ENCODE results near the gene TCEANC.

Gene TCEANC

GRCh38 chrX:13694359-13694758, 41.4 kb downstream of the TCEANC start (continued):
- TF ChIP-seq ZNF366 (tag by site-specific recombination; conservative IDR thresholded peaks at IDR 0.05) (0 out of 2 replicates have a peak, but pooled peaks have one; percentile 22), ZNF501 (tag by site-specific recombination; IDR thresholded peaks at IDR 0.05) (no peak), ZNF701 (tag by site-specific recombination; IDR thresholded peaks at IDR 0.05) (no peak), ZBTB6 (tag by site-specific recombination; IDR thresholded peaks at IDR 0.05) (no peak), OSR2 (tag by site-specific recombination; IDR thresholded peaks at IDR 0.05) (0 out of 2 replicates have a peak, but pooled peaks have one; percentile 48), KLF8 (tag by site-specific recombination; IDR thresholded peaks at IDR 0.05) (peak; percentile 52; the same call in 1 of the 2 replicates), ZEB2 (tag by site-specific recombination; IDR thresholded peaks at IDR 0.05) (peak; percentile 62; the same call in 1 of the 2 replicates), ZNF140 (tag by site-specific recombination; IDR thresholded peaks at IDR 0.05) (no peak), ZNF629 (tag by site-specific recombination; IDR thresholded peaks at IDR 0.05) (peak; percentile 79), ZNF48 (tag by site-specific recombination; IDR thresholded peaks at IDR 0.05) (no peak), ZBTB8A (tag by site-specific recombination; IDR thresholded peaks at IDR 0.05) (0 out of 2 replicates have a peak, but pooled peaks have one; percentile 17), ZNF585B (tag by site-specific recombination; IDR thresholded peaks at IDR 0.05) (no peak), ZNF514 (tag by site-specific recombination; IDR thresholded peaks at IDR 0.05) (no peak), ZSCAN30 (tag by site-specific recombination; IDR thresholded peaks at IDR 0.05) (no peak), ZNF560 (tag by site-specific recombination; IDR thresholded peaks at IDR 0.05; ENCODE audit: borderline replicate concordance) (no peak), PATZ1 (tag by site-specific recombination; IDR thresholded peaks at IDR 0.05) (0 out of 2 replicates have a peak, but pooled peaks have one; percentile 21), PRDM6 (tag by site-specific recombination; IDR thresholded peaks at IDR 0.05) (peak; percentile 84), ZBTB44 (tag by site-specific recombination; IDR thresholded peaks at IDR 0.05) (no peak), ZBTB21 (tag by site-specific recombination; IDR thresholded peaks at IDR 0.05) (peak; percentile 57; the same call in 1 of the 2 replicates), ZNF777 (tag by site-specific recombination; IDR thresholded peaks at IDR 0.05; ENCODE audit: borderline replicate concordance) (no peak), MYNN (tag by site-specific recombination; IDR thresholded peaks at IDR 0.05; ENCODE audit: borderline replicate concordance) (no peak), PRDM10 (tag by site-specific recombination; IDR thresholded peaks at IDR 0.05) (peak; percentile 78), ZNF660 (tag by site-specific recombination; IDR thresholded peaks at IDR 0.05) (0 out of 2 replicates have a peak, but pooled peaks have one; percentile 31), SETDB1 (IDR thresholded peaks at IDR 0.05; ENCODE audit: insufficient read length, low read length) (no peak), HIC1 (tag by site-specific recombination; IDR thresholded peaks at IDR 0.05) (peak; percentile 91), ZXDB (tag by site-specific recombination; IDR thresholded peaks at IDR 0.05) (no peak), ZNF19 (tag by site-specific recombination; IDR thresholded peaks at IDR 0.05; ENCODE audit: low read depth) (no peak), GLIS1 (tag by site-specific recombination; IDR thresholded peaks at IDR 0.05) (peak; percentile 74)
